ENCODE measurements around the gene DNAH2. TPM values are rescaled to one million over a fixed set of nuclear protein-coding genes. Genes with fewer than 3 reads are reported as not detected.

DNAH2 gene
- total RNA-seq, 1 experiment from 2014 or later, result 0.13 TPM

DNA sequence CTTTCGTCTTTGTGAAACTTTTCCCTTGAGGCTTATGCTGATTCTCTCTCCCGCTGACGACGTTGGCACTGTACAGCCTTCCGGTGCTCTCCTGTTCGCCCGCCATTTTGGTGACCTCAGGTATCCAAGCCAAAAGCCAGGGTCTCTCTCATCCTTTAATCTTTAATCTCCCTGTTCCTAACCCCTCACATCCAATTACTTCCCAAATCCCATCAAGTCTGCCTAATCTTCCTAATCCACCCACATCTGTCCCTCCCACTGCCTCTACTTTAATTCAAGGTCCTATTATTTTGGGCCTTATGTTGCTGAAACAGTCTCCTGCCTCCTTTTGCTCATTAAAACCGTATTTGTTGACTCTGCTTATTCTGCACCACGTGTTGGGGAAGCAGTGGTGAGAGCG, 22.0 kb upstream of the DNAH2 start:
- no peak overlapping the region for H3K4me3 ChIP-seq (ENCODE audit: low read depth in 2 of 2, low read length in 2 of 2)
- CTCF ChIA-PET, result no interaction called here
- in situ Hi-C loops (cut with HindIII; ENCODE audit: low pct_unique_long_range_greater_than_20kb, low sequenced_read_pairs) (no loop called here), intact Hi-C loops (cut with micrococcal nuclease; ENCODE audit: unreplicated experiment) (no loop called here)
- ATAC-seq (no peak), DNase-seq (ENCODE audit: low read depth, low spot score) (no peak)
- H3K4me1 ChIP-seq (ENCODE audit: control insufficient read depth, insufficient read depth, low read length), result no peaks in the 10 kb centered on the region
- H3K27me3 ChIP-seq (ENCODE audit: control insufficient read depth, insufficient read depth, low read length), result no peaks in the 10 kb centered on the region
- H3K27ac ChIP-seq (ENCODE audit: low read length), result no peak overlapping the region
- H3K9me3 ChIP-seq (ENCODE audit: control insufficient read depth, insufficient read depth, low read depth, low read length), result no peaks in the 10 kb centered on the region
- POLR2A ChIA-PET, result no interaction called here
- TF ChIP-seq POLR2AphosphoS5 (IDR thresholded peaks at IDR 0.05; ENCODE audit: low read depth, low read length), result no peak
- no peak for TF ChIP-seq SIN3A (IDR thresholded peaks at IDR 0.05; ENCODE audit: borderline replicate concordance, insufficient read depth, low read depth, low read length)
- TF ChIP-seq, protein P1, sequence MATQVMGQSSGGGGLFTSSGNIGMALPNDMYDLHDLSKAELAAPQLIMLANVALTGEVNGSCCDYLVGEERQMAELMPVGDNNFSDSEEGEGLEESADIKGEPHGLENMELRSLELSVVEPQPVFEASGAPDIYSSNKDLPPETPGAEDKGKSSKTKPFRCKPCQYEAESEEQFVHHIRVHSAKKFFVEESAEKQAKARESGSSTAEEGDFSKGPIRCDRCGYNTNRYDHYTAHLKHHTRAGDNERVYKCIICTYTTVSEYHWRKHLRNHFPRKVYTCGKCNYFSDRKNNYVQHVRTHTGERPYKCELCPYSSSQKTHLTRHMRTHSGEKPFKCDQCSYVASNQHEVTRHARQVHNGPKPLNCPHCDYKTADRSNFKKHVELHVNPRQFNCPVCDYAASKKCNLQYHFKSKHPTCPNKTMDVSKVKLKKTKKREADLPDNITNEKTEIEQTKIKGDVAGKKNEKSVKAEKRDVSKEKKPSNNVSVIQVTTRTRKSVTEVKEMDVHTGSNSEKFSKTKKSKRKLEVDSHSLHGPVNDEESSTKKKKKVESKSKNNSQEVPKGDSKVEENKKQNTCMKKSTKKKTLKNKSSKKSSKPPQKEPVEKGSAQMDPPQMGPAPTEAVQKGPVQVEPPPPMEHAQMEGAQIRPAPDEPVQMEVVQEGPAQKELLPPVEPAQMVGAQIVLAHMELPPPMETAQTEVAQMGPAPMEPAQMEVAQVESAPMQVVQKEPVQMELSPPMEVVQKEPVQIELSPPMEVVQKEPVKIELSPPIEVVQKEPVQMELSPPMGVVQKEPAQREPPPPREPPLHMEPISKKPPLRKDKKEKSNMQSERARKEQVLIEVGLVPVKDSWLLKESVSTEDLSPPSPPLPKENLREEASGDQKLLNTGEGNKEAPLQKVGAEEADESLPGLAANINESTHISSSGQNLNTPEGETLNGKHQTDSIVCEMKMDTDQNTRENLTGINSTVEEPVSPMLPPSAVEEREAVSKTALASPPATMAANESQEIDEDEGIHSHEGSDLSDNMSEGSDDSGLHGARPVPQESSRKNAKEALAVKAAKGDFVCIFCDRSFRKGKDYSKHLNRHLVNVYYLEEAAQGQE (IDR thresholded peaks at IDR 0.05; ENCODE audit: insufficient read depth in 1 of 2, low read depth in 2 of 2, low read length in 1 of 2), result no peak
- TF ChIP-seq, protein P2, sequence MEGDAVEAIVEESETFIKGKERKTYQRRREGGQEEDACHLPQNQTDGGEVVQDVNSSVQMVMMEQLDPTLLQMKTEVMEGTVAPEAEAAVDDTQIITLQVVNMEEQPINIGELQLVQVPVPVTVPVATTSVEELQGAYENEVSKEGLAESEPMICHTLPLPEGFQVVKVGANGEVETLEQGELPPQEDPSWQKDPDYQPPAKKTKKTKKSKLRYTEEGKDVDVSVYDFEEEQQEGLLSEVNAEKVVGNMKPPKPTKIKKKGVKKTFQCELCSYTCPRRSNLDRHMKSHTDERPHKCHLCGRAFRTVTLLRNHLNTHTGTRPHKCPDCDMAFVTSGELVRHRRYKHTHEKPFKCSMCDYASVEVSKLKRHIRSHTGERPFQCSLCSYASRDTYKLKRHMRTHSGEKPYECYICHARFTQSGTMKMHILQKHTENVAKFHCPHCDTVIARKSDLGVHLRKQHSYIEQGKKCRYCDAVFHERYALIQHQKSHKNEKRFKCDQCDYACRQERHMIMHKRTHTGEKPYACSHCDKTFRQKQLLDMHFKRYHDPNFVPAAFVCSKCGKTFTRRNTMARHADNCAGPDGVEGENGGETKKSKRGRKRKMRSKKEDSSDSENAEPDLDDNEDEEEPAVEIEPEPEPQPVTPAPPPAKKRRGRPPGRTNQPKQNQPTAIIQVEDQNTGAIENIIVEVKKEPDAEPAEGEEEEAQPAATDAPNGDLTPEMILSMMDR (IDR thresholded peaks at IDR 0.05), result no peak
- TF ChIP-seq TCF7L2 (IDR thresholded peaks at IDR 0.05; ENCODE audit: low read depth, low read length), result no peak
- H3K36me3 ChIP-seq (ENCODE audit: control insufficient read depth, insufficient read depth, low read length), result no peaks in the 10 kb centered on the region
- BruUV-seq (replicated peaks), result TSS peak; percentile 38

DNA sequence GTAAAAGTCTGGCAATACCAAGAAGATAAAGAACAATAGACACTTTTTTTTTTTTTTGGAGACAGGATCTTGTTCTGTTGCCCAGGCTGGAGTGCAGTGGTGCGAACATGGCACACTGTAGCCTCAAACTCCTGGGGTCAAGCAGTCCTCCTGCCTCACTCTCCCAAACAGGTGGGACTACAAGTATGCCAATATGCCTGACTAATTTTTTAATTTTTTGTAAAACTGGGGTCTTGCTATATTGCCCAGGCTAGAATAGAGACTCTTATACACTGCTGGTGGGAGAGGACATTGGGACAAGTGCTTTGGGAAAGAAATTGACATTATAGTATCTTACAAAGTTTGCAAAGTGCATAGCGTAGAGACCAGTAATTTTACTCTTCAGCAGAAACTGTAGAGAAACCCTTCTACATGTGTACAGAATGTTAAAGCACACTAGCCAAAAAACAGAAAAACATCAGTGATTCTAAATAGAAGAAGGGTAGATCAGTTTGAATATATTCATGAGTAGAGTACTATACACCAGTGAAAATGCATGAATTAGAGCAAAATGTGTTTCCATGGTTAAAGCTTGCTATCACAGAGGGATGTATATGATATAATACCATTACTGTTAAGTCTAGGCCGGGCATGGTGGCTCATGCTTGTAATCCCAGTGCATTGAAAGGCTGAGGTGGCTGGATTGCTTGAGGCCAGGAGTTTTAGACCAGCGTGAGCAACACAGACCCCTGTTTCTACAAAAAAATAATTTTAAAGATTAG, 19.5 kb upstream of the DNAH2 start:
- Histone ChIP-seq H3K4me1 (ENCODE audit: control insufficient read depth, insufficient read depth, low read length) (no peaks in the 10 kb centered on the region), H3K4me3 (ENCODE audit: low read depth in 2 of 2, low read length in 2 of 2) (no peak overlapping the region), H3K27ac (ENCODE audit: low read length) (no peak overlapping the region), H3K27me3 (ENCODE audit: control insufficient read depth, insufficient read depth, low read length) (no peaks in the 10 kb centered on the region), H3K9me3 (ENCODE audit: control insufficient read depth, insufficient read depth, low read depth, low read length) (no peaks in the 10 kb centered on the region), H3K36me3 (ENCODE audit: control insufficient read depth, insufficient read depth, low read length) (no peaks in the 10 kb centered on the region)
- CTCF ChIA-PET, result no interaction called here
- BruUV-seq (replicated peaks), result no TSS peak
- TF ChIP-seq POLR2AphosphoS5 (IDR thresholded peaks at IDR 0.05; ENCODE audit: low read depth, low read length) (no peak), TCF7L2 (IDR thresholded peaks at IDR 0.05; ENCODE audit: low read depth, low read length) (no peak), SIN3A (IDR thresholded peaks at IDR 0.05; ENCODE audit: borderline replicate concordance, insufficient read depth, low read depth, low read length) (no peak)
- TF ChIP-seq, protein P2 (IDR thresholded peaks at IDR 0.05), result no peak
- TF ChIP-seq, protein P1 (IDR thresholded peaks at IDR 0.05; ENCODE audit: insufficient read depth in 1 of 2, low read depth in 2 of 2, low read length in 1 of 2), result no peak
- in situ Hi-C loops (cut with HindIII; ENCODE audit: low pct_unique_long_range_greater_than_20kb, low sequenced_read_pairs) (no loop called here), intact Hi-C loops (cut with micrococcal nuclease; ENCODE audit: unreplicated experiment) (no loop called here)
- ATAC-seq, result no peak
- POLR2A ChIA-PET, result no interaction called here
- no peak for DNase-seq (ENCODE audit: low read depth, low spot score)
